GM23248 (cell line): Measurements from ENCODE around the gene TIMP3. TPM values are rescaled to one million over a fixed set of nuclear protein-coding genes. Genes with fewer than 3 reads are reported as not detected.

Experiments used
- DNase-seq: peaks from one replicate; pipeline ENCODE4 v3.0.0-alpha.2; 2015
- H2AFZ ChIP-seq: fragments of 200-600 bp; sonication (generic); 2 replicates; pipeline ENCODE4 v1.6.1; 2016; ENCODE audit warnings: antibody characterized with exemption
- H3F3A ChIP-seq: fragments of 200-600 bp; sonication (generic); 2 replicates; pipeline ENCODE4 v1.6.1; 2016; ENCODE audit warnings: mild to moderate bottlenecking, antibody characterized with exemption, mixed run types; ENCODE audit not compliant: insufficient read depth
- H3K27ac ChIP-seq: fragments of 200-600 bp; sonication (generic); 2 replicates; pipeline ENCODE4 v1.5.1; 2016; ENCODE audit warnings: mild to moderate bottlenecking
- H3K27me3 ChIP-seq: fragments of 200-600 bp; sonication (generic); replicated peaks from 2 replicates; pipeline ENCODE4 v1.6.1; 2016; ENCODE audit warnings: mild to moderate bottlenecking; ENCODE audit not compliant: insufficient read depth
- H3K36me3 ChIP-seq: fragments of 200-600 bp; sonication (generic); 2 replicates; pipeline ENCODE4 v1.6.1; 2016; ENCODE audit warnings: low read depth, mild to moderate bottlenecking
- H3K4me1 ChIP-seq: fragments of 200-600 bp; sonication (generic); 2 replicates; pipeline ENCODE4 v1.6.1; 2016; ENCODE audit warnings: mild to moderate bottlenecking; ENCODE audit not compliant: insufficient read depth
- H3K4me2 ChIP-seq: fragments of 200-600 bp; sonication (generic); one replicate; pipeline ENCODE4 v1.6.1; 2016; ENCODE audit warnings: mild to moderate bottlenecking; ENCODE audit not compliant: unreplicated experiment
- H3K4me3 ChIP-seq: fragments of 200-600 bp; sonication (generic); 2 replicates; pipeline ENCODE4 v1.5.1; 2016; ENCODE audit warnings: mild to moderate bottlenecking
- H3K79me2 ChIP-seq: fragments of 200-600 bp; sonication (generic); 2 replicates; pipeline ENCODE4 v1.6.1; 2016; ENCODE audit warnings: mild to moderate bottlenecking; ENCODE audit not compliant: insufficient read depth
- H3K9ac ChIP-seq: fragments of 200-600 bp; sonication (generic); 2 replicates; pipeline ENCODE4 v1.6.1; 2016; ENCODE audit warnings: mild to moderate bottlenecking
- H3K9me2 ChIP-seq: fragments of 200-600 bp; sonication (generic); 2 replicates; pipeline ENCODE4 v1.6.1; 2016; ENCODE audit warnings: mixed run types, mild to moderate bottlenecking, moderate library complexity; ENCODE audit not compliant: insufficient read depth
- H3K9me3 ChIP-seq: fragments of 200-600 bp; sonication (generic); one replicate; pipeline ENCODE4 v1.6.1; 2017; ENCODE audit warnings: low read depth
- H4K20me1 ChIP-seq: fragments of 200-600 bp; sonication (generic); 2 replicates; pipeline ENCODE4 v1.6.0; 2016; ENCODE audit not compliant: insufficient read depth
- EZH2 ChIP-seq: fragments of 200-600 bp; sonication (generic); IDR thresholded peaks from 2 replicates; pipeline ENCODE4 v1.6.1; 2018; ENCODE audit warnings: antibody characterized with exemption, mild to moderate bottlenecking; ENCODE audit not compliant: insufficient read depth, poor library complexity, severe bottlenecking
- EZH2phosphoT487 ChIP-seq: fragments of 200-600 bp; sonication (generic); IDR thresholded peaks from 2 replicates; pipeline ENCODE4 v1.6.1; 2018; ENCODE audit warnings: antibody characterized with exemption, moderate library complexity, mild to moderate bottlenecking, low read depth; ENCODE audit not compliant: insufficient read depth
- WGBS, 2 experiments: methylation state at CpG; one replicate each; pipeline ENCODE4 v1.1.6; 2015 to 2017; ENCODE audit warnings: low lambda C conversion rate in 2 of 2, low coverage in 1 of 2; ENCODE audit errors: missing lambda C conversion rate in 2 of 2; 5-methylcytosine and 5-hydroxymethylcytosine counted together
- in situ Hi-C: fragments of 300-500 bp; cut with MboI; formaldehyde crosslinking; loops from 2 replicates; pipeline ENCODE4 v1.15.0; 2020
- polyA plus RNA-seq: library from polyadenylated mRNA; unstranded; fragments of >200 nt; fragmentation: Nextera tagmentation; extraction: Ambion mirVana; gene quantifications from 2 replicates; pipeline ENCODE4 v1.2.1, GENCODE V29; 2016
- total RNA-seq: library from RNA; depleted of rRNA; stranded (reverse); fragments of >200 nt; shearing (Covaris generic); gene quantifications from 2 replicates; pipeline ENCODE4 v1.2.3, GENCODE V29; 2014

Gene TIMP3
- total and polyA plus RNA-seq, 2 experiments from 2014 or later = 1,254 to 1,465 TPM

- no peaks in the 10 kb centered on the region for H3K79me2 ChIP-seq
- no peaks in the 10 kb centered on the region for H3K27me3 ChIP-seq
- no peak overlapping the region for H3K4me3 ChIP-seq
- H3K36me3 ChIP-seq = no peaks in the 10 kb centered on the region
- H3K9me2 ChIP-seq = no peaks in the 10 kb centered on the region
- no peak for DNase-seq
- H3K4me1 ChIP-seq = no peaks in the 10 kb centered on the region
- H3K27ac ChIP-seq = no peak overlapping the region
- H3K4me2 ChIP-seq = no peak overlapping the region
- TF ChIP-seq EZH2 (no peak), EZH2phosphoT487 (no peak)
- H2AFZ ChIP-seq = no peak overlapping the region
- H3K9me3 ChIP-seq = no peaks in the 10 kb centered on the region
- WGBS, 2 experiments = 95 to 98% methylated on average over 2 of the region's 2 CpGs
- H3K9ac ChIP-seq = no peak overlapping the region
- no peaks in the 10 kb centered on the region for H3F3A ChIP-seq
- no peaks in the 10 kb centered on the region for H4K20me1 ChIP-seq
- in situ Hi-C loops = no loop called here
Observed at GRCh38 chr22:32780726-32781310, 20.7 kb upstream of the TIMP3 start.

- Histone ChIP-seq H3K4me1 (no peaks in the 10 kb centered on the region), H3K4me2 (no peak overlapping the region), H3K4me3 (no peak overlapping the region), H3K27me3 (no peaks in the 10 kb centered on the region), H3K27ac (no peak overlapping the region), H2AFZ (0 out of 2 replicates have a peak overlapping the region, but pooled peaks have one; percentile 45), H3F3A (no peaks in the 10 kb centered on the region), H3K36me3 (no peaks in the 10 kb centered on the region), H3K9me3 (no peaks in the 10 kb centered on the region), H3K9ac (no peak overlapping the region), H3K9me2 (no peaks in the 10 kb centered on the region), H4K20me1 (no peaks in the 10 kb centered on the region), H3K79me2 (no peaks in the 10 kb centered on the region)
- in situ Hi-C loops = no loop called here
- TF ChIP-seq EZH2phosphoT487 = no peak
- no peak for TF ChIP-seq EZH2
- WGBS, 2 experiments = 47 to 76% methylated on average over 1 of the region's 1 CpG
- DNase-seq = no peak
Observed at GRCh38 chr22:32781695-32782094, 19.8 kb upstream of the TIMP3 start.

GRCh38 chr22:32785321-32786026 is 16.0 kb upstream of the TIMP3 start:
- no peak overlapping the region for H3K27ac ChIP-seq
- no peak overlapping the region for H3K4me3 ChIP-seq
- H3K27me3 ChIP-seq = no peaks in the 10 kb centered on the region
- H3F3A ChIP-seq = peaks cover 13% of the 10 kb centered on the region; the same call in 1 of the 2 replicates
- H2AFZ ChIP-seq = no peak overlapping the region
- no peak overlapping the region for H3K4me2 ChIP-seq
- H3K9me3 ChIP-seq = no peaks in the 10 kb centered on the region
- no peak overlapping the region for H3K9ac ChIP-seq
- H3K9me2 ChIP-seq = no peaks in the 10 kb centered on the region
- no peaks in the 10 kb centered on the region for H4K20me1 ChIP-seq
- no peak for DNase-seq
- peaks cover 16% of the 10 kb centered on the region for H3K4me1 ChIP-seq
- no peaks in the 10 kb centered on the region for H3K36me3 ChIP-seq
- in situ Hi-C loops = no loop called here
- H3K79me2 ChIP-seq = no peaks in the 10 kb centered on the region
- 83 to 85% methylated on average over 5 of the region's 5 CpGs for WGBS, 2 experiments
- TF ChIP-seq EZH2 (no peak), EZH2phosphoT487 (no peak)

- H3K36me3 ChIP-seq = no peaks in the 10 kb centered on the region
- in situ Hi-C loops = no loop called here
- WGBS, 2 experiments = 93 to 94% methylated on average over 2 of the region's 2 CpGs
- H3K27ac ChIP-seq = no peak overlapping the region
- H3K9me2 ChIP-seq = no peaks in the 10 kb centered on the region
- no peak overlapping the region for H3K9ac ChIP-seq
- no peak for DNase-seq
- no peaks in the 10 kb centered on the region for H3K27me3 ChIP-seq
- no peaks in the 10 kb centered on the region for H3K79me2 ChIP-seq
- H3K4me1 ChIP-seq = peaks cover 16% of the 10 kb centered on the region
- no peak for TF ChIP-seq EZH2phosphoT487
- no peak for TF ChIP-seq EZH2
- no peak overlapping the region for H3K4me3 ChIP-seq
- H3F3A ChIP-seq = peaks cover 13% of the 10 kb centered on the region; the same call in 1 of the 2 replicates
- no peak overlapping the region for H3K4me2 ChIP-seq
- H4K20me1 ChIP-seq = no peaks in the 10 kb centered on the region
- H2AFZ ChIP-seq = no peak overlapping the region
- no peaks in the 10 kb centered on the region for H3K9me3 ChIP-seq
Observed at GRCh38 chr22:32786027-32786418, 15.5 kb upstream of the TIMP3 start.
